D721Med (cell line): ENCODE results near the gene MAN2C1.
"Not testable (repeated sequence)": the region's sequence is repeated elsewhere in the genome, so short reads cannot be mapped to it uniquely, and the experiment has no call there.

Experiments used
- DNase-seq: peaks from one replicate; pipeline ENCODE4 v3.0.0; 2011; ENCODE audit warnings: low spot score; ENCODE audit not compliant: insufficient read length
- FAIRE-seq: peaks from 2 replicates; lab custom pipeline; 2011; peaks lifted over from hg19 to GRCh38; lab: Jason Lieb, UNC
- CTCF ChIP-seq: IDR thresholded peaks from 2 replicates; pipeline ENCODE4 v1.5.1; 2012; ENCODE audit warnings: mild to moderate bottlenecking, control low read depth; ENCODE audit not compliant: insufficient read depth; ENCODE audit errors: missing control alignments

Gene MAN2C1

GRCh38 chr15:75367913-75368688 is at the start of gene MAN2C1:
Gene MAN2C1, minus strand, starts transcription at chr15:75368607. Its CDS starts 24 bp downstream, at chr15:75368583.
- peak; percentile 84 for DNase-seq
- no peak for FAIRE-seq
- peak; percentile 78 for TF ChIP-seq CTCF

- no peak for DNase-seq
- no peak for TF ChIP-seq CTCF
- no peak for FAIRE-seq
Measured at GRCh38 chr15:75416584-75416983, 48.2 kb upstream of the MAN2C1 start.

GRCh38 chr15:75410196-75410595 is 41.8 kb upstream of the MAN2C1 start:
- TF ChIP-seq CTCF = no peak
- FAIRE-seq (no peak), DNase-seq (no peak)

GRCh38 chr15:75407083-75407482 is 38.7 kb upstream of the MAN2C1 start:
- no peak for DNase-seq
- no peak for FAIRE-seq
- TF ChIP-seq CTCF = no peak

- FAIRE-seq (no peak), DNase-seq (no peak)
- TF ChIP-seq CTCF = no peak
Measured at GRCh38 chr15:75403892-75404291, 35.5 kb upstream of the MAN2C1 start.

GRCh38 chr15:75397494-75397893 is 29.1 kb upstream of the MAN2C1 start:
- no peak for TF ChIP-seq CTCF
- DNase-seq (no peak), FAIRE-seq (no peak)

- FAIRE-seq (no peak), DNase-seq (no peak)
Measured at GRCh38 chr15:75389791-75390382, 21.5 kb upstream of the MAN2C1 start.

GRCh38 chr15:75383986-75384385 is 15.6 kb upstream of the MAN2C1 start:
- not testable (repeated sequence) for DNase-seq, FAIRE-seq

More at GRCh38 chr15:75389791-75390382, 21.5 kb upstream of the MAN2C1 start:
- TF ChIP-seq CTCF = no peak
